ENCODE measurements around the gene COA5.

GRCh38 chr2:98648451-98648850 lies 40.1 kb upstream of the COA5 start:
- TF ChIP-seq, protein P1, sequence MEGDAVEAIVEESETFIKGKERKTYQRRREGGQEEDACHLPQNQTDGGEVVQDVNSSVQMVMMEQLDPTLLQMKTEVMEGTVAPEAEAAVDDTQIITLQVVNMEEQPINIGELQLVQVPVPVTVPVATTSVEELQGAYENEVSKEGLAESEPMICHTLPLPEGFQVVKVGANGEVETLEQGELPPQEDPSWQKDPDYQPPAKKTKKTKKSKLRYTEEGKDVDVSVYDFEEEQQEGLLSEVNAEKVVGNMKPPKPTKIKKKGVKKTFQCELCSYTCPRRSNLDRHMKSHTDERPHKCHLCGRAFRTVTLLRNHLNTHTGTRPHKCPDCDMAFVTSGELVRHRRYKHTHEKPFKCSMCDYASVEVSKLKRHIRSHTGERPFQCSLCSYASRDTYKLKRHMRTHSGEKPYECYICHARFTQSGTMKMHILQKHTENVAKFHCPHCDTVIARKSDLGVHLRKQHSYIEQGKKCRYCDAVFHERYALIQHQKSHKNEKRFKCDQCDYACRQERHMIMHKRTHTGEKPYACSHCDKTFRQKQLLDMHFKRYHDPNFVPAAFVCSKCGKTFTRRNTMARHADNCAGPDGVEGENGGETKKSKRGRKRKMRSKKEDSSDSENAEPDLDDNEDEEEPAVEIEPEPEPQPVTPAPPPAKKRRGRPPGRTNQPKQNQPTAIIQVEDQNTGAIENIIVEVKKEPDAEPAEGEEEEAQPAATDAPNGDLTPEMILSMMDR (IDR thresholded peaks at IDR 0.05) = no peak
- TF ChIP-seq POLR2A (IDR thresholded peaks at IDR 0.05) = no peak
